Transverse colon (tissue), 3 donors: ENCODE measurements around the gene LIN52.

Experiments
- CTCF ChIP-seq, 5 experiments: fragments of 200-600 bp in 3 of 5; fragments of 450-650 bp in 2 of 5; sonication (generic) in 3 of 5; IDR thresholded peaks; 1 replicate in 2 of 5; 2 replicates in 3 of 5; pipeline ENCODE4 v1.5.1; 2016 to 2017; ENCODE audit warnings: antibody characterized with exemption in 5 of 5, inconsistent platforms in 3 of 5, mild to moderate bottlenecking in 2 of 5, moderate library complexity in 1 of 5
- EP300 ChIP-seq: sonication (generic); formaldehyde crosslinking; IDR thresholded peaks from one replicate; pipeline ENCODE4 v1.6.1; 2017; ENCODE audit warnings: antibody characterized with exemption, low read depth

DNA sequence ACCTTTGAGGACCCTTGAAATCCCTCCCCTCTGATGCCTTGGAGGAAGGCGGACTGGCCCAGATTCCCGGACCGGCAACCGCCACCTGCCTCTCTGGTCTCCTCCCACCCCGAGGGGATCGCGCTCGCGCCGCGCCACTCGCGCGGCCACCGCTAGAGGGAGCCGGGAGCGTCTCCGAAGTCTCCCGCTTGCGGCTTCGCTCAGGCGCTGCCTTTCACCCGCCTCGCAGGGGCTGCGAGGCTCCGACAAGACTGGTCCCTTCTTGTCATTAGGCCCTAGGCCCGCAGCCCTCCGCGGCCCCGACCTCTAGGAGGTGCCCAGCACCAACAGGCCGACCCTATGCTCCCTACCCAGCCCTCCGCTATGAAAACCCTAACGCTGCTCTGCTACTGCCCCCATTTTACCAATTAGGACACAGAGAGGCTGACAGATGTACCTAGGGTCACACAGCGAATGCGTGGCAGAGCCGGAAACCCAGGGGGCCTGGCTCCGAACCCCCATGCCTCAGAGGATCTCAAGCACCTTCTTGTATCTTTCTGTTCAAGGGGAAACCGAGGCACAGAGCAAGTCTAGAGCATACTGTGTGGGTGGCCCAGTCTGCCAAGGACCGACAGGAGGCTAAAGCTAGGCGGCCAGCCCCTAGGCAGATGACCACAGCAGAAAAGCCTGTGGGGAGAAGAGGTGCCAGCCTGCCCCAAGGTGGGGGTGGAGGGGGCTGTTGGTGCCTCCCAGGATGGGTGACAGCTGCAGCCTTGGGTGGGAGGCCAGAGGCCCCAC, 133.1 kb downstream of the LIN52 start:
- TF ChIP-seq CTCF (IDR thresholded peaks at IDR 0.05) (peak; percentile 72 to 94 (median 90)), EP300 (no peak)
